Stimulated activated effector memory CD8-positive, alpha-beta T cell treated with anti-CD3 and anti-CD28 coated beads, Interleukin-12 subunit alpha, Interleukin-12 subunit beta, amount 100 ng/mL, for 72 hours (primary cell): ENCODE measurements around the gene STRAP.

Experiments
- ATAC-seq: fragments of 150-1000 bp; cut with Tn5 transposase; 2 replicates; pipeline ENCODE4 v1.10.0; 2021
- DNase-seq, 2 donors: peaks; one replicate each; pipeline ENCODE4 v3.0.0; 2021 to 2022; ENCODE audit warnings: low spot score in 2 of 2
- H3K27ac Mint-ChIP-seq: one replicate; pipeline ENCODE4 v1.8.0; 2022; ENCODE audit warnings: mild to moderate bottlenecking, mixed read lengths
- H3K36me3 Mint-ChIP-seq: one replicate; pipeline ENCODE4 v1.8.0; 2022; ENCODE audit warnings: mild to moderate bottlenecking, mixed read lengths
- H3K4me1 Mint-ChIP-seq: one replicate; pipeline ENCODE4 v1.8.0; 2022; ENCODE audit warnings: mixed read lengths
- H3K4me3 Mint-ChIP-seq: one replicate; pipeline ENCODE4 v1.8.0; 2022; ENCODE audit warnings: mild to moderate bottlenecking, mixed read lengths
- H3K9me3 Mint-ChIP-seq: one replicate; pipeline ENCODE4 v1.8.0; 2022; ENCODE audit warnings: mixed read lengths

STRAP gene, protein sequence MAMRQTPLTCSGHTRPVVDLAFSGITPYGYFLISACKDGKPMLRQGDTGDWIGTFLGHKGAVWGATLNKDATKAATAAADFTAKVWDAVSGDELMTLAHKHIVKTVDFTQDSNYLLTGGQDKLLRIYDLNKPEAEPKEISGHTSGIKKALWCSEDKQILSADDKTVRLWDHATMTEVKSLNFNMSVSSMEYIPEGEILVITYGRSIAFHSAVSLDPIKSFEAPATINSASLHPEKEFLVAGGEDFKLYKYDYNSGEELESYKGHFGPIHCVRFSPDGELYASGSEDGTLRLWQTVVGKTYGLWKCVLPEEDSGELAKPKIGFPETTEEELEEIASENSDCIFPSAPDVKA

DNA sequence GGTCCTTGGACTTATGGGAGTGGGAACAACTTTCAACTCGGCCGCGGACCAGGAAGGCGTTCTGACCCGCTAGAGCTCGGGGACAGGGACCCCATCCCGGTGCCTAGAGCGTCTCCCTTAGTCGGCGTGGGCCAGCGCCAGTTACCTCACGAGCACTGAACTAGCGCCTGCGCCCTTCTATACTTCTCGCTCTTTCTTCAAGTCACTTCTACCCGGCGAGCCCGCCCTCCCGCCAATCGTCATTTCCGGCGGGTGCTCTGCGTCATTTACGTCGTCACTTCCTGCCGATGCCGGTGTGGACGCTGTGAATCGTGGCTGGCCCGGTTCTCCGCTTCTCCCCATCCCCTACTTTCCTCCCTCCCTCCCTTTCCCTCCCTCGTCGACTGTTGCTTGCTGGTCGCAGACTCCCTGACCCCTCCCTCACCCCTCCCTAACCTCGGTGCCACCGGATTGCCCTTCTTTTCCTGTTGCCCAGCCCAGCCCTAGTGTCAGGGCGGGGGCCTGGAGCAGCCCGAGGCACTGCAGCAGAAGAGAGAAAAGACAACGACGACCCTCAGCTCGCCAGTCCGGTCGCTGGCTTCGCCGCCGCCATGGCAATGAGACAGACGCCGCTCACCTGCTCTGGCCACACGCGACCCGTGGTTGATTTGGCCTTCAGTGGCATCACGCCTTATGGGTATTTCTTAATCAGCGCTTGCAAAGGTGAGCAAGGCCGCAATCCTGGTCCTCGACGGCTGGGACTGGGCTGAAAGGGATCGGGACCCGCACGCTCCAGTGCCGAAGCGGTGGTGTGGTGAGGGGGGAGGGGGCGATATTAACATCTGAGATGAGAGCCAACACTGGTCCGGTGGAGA is at the start of gene STRAP:
STRAP (plus strand) TSS at position 270 of the 854 bp plus-strand sequence; CDS start at position 591, 321 bp downstream.
- Mint-ChIP-seq H3K9me3 (no peaks in the 10 kb centered on the region), H3K4me1 (peaks cover 29% of the 10 kb centered on the region), H3K4me3 (peak within 1 kb of the TSS; percentile 88), H3K27ac (peak within 1 kb of the TSS; percentile 97), H3K36me3 (peaks cover 58% of the 10 kb centered on the region)
- DNase-seq (peak; percentile 88 to 96), ATAC-seq (peak; percentile 98)

DNA sequence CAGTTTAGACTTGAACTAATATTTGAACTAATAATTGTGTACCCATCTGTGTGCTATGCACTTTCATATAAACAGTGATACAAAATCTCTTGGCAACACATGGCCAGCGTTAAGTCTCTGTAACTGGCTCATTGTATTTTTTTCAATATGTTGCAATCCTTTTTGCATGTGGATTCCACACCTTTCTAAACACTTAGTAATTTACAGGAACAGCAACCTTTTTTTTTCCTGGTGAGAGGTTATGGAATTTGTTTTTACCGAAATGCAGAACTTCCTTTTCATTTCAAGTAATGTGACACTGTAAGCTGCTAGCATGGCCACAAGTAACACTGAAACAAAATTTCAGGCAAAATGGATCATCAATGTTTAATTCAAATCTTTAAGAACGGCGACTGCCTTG is 47.6 kb upstream of the STRAP start:
- Mint-ChIP-seq H3K9me3 (no peaks in the 10 kb centered on the region), H3K4me3 (no peak overlapping the region), H3K36me3 (no peaks in the 10 kb centered on the region), H3K4me1 (no peaks in the 10 kb centered on the region), H3K27ac (no peak overlapping the region)
- ATAC-seq (no peak), DNase-seq (no peak)

DNA sequence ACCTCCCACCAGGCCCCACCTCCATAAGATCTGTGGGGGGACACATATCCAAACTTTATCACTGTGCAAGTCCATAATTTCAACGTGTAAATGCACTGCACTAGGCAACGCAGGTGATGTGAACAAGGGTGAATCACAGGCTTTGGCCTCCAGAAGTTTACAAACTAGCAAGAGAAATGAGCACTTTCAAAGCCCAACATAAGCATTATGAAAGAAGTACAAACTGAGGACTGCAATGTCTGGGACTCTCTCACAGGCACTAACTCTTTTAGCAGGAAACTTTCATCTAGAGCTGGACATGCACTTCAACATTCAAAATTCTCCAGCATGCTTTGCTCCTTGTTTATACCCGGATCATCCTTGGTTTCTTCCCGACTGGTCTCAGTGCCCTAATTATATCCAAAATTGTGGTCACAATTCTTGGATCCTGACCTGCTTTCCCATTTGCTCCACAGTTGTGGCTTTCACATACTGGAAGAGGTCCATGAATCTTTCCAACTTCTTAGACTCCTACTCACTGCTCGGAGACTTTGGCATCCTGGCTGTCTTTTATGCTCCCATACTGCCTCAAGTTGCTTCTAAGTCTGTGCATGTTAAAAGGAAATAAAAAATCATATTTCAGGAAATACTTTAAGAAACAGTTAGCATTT is 44.9 kb upstream of the STRAP start:
- DNase-seq (no peak), ATAC-seq (no peak)
- H3K9me3 Mint-ChIP-seq: no peaks in the 10 kb centered on the region
- H3K36me3 Mint-ChIP-seq: no peaks in the 10 kb centered on the region
- no peak overlapping the region for H3K27ac Mint-ChIP-seq
- no peak overlapping the region for H3K4me3 Mint-ChIP-seq
- H3K4me1 Mint-ChIP-seq: no peaks in the 10 kb centered on the region

DNA sequence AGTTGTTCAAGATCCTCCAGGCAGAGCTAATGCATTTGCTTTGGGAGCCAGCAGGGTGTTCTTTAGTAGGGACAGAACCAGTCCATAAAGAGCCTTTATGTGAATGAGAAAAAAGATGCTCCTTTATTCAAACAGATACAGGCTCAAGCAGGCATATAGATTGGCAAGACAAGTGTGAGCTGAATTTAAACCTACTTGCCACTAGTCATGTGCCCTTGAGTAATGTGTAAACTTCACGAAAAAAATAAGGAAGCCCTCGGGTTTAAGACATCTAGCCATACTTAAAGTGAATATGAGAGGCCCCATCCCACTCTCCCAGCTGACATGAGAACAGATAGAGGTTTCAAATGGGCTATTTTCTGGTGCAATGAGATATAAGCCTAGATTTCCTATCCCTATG is 43.1 kb upstream of the STRAP start:
- no peak overlapping the region for H3K4me3 Mint-ChIP-seq
- no peak for ATAC-seq
- H3K36me3 Mint-ChIP-seq: no peaks in the 10 kb centered on the region
- DNase-seq: no peak
- H3K9me3 Mint-ChIP-seq: no peaks in the 10 kb centered on the region
- no peaks in the 10 kb centered on the region for H3K4me1 Mint-ChIP-seq
- peak overlapping the region; percentile 29 for H3K27ac Mint-ChIP-seq

DNA sequence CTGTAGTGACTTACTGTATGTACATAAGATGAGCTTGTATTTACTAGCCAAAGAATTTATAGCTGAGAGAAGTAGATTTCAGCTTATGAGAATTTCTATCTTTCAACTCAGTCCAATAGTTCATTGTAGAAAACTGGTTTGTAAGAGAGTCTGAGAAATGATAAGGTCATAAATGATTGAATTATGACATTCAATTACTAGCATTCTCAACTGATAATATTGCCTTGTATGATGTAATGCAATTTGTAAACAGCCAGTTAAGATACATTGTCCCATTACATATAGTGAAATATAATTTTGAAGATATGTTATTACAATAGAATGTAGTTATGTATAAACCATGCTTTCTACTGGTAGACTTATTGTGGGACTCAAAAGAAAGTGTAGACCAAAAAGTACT is 42.5 kb upstream of the STRAP start:
- H3K36me3 Mint-ChIP-seq: no peaks in the 10 kb centered on the region
- DNase-seq: no peak
- no peak overlapping the region for H3K4me3 Mint-ChIP-seq
- H3K27ac Mint-ChIP-seq: no peak overlapping the region
- no peak for ATAC-seq
- no peaks in the 10 kb centered on the region for H3K9me3 Mint-ChIP-seq
- H3K4me1 Mint-ChIP-seq: no peaks in the 10 kb centered on the region

DNA sequence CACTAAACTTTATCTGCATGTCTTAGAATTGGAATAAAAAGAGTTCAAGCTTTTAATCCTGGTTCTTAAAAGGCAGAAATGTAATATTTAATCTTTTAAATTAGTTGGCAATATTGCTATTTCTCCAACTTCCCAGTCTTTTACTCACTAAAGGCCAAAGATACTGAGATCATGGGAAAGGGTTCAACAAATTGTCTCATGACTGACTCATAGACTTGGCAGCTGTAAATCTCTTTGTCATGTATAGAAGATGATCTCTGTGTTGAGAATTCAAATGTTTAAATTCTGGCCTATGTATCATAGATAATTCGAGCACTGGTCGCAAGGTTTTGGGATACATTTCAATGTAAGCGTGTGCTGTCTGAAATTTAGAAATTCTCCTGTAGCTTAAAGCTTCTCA is 40.1 kb upstream of the STRAP start:
- no peak for ATAC-seq
- no peaks in the 10 kb centered on the region for H3K36me3 Mint-ChIP-seq

DNA sequence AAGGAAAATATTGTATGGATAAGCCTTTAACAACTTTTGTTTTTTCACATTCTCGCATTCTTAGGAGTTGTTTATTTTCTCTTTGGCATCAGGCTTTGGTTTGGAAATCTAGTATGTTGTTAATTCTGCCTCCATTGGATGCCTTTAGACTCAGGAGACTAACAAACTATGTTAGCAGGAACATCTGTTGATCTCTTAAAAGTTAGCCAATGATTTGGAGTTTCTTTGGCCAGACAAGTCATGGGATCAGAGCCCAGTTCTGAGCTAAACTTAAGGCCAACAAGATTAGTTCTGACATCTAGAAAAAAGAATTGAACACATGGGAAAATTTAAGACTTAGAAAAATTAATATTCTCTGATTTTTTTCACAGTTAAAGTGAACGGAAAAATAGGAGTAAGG is 35.3 kb upstream of the STRAP start:
- DNase-seq (no peak), ATAC-seq (no peak)
- no peaks in the 10 kb centered on the region for H3K36me3 Mint-ChIP-seq
- no peaks in the 10 kb centered on the region for H3K4me1 Mint-ChIP-seq
- no peaks in the 10 kb centered on the region for H3K9me3 Mint-ChIP-seq
- no peak overlapping the region for H3K27ac Mint-ChIP-seq
- H3K4me3 Mint-ChIP-seq: no peak overlapping the region

More for the DNA sequence above, 40.1 kb upstream of the STRAP start:
- Mint-ChIP-seq H3K27ac (no peak overlapping the region), H3K9me3 (no peaks in the 10 kb centered on the region), H3K4me1 (no peaks in the 10 kb centered on the region), H3K4me3 (no peak overlapping the region)
- DNase-seq: no peak

DNA sequence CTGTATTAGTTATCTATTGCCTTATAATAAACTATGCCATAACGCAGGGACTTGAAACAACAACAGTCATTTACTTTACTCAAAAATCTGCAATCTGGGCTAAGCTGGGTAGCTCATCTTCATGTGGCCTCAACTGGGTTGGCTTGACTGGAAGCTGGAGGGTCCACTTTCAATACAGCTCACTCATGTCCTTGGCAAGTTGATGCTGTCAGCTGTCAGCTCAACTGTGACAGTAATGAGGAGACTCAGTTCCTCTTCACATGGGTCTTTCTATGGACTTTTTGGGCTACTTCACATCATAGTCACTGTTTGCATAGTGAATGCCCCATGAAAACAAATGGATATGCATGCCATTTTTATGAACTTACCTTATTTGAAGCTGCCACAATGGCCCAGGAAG is 33.6 kb upstream of the STRAP start:
- no peak for ATAC-seq
- H3K4me3 Mint-ChIP-seq: no peak overlapping the region
- H3K9me3 Mint-ChIP-seq: no peaks in the 10 kb centered on the region
- H3K27ac Mint-ChIP-seq: no peak overlapping the region
- no peaks in the 10 kb centered on the region for H3K36me3 Mint-ChIP-seq
- no peaks in the 10 kb centered on the region for H3K4me1 Mint-ChIP-seq
- no peak for DNase-seq

DNA sequence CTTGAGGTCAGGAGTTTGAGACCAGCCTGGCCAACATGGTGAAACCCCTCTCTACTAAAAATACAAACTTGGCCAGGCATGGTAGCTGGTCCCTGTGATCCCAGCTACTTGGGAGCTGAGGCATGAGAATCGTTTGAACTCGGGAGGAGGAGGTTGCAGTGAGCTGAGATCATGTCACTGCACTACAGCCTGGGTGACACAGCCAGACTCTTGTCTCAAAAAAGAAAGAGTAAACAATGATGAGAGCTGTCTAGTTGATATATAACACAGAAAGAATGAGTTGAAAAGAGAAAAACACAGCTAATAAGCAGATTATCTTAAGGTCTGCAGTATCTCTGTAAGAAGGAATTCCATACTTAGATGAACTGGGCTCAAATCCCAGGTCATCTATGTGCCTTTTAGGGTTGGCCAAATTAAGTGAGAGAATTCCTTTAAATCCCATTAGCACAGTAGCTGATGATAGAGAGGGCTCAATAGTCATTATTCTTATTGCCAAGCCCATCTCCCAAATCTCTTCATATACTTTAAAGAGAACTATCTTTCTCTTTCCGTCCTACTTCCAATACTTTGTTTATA is 31.1 kb upstream of the STRAP start:
- Mint-ChIP-seq H3K4me3 (no peak overlapping the region), H3K9me3 (no peaks in the 10 kb centered on the region), H3K4me1 (no peaks in the 10 kb centered on the region), H3K27ac (no peak overlapping the region), H3K36me3 (no peaks in the 10 kb centered on the region)
- no peak for ATAC-seq
- no peak for DNase-seq

DNA sequence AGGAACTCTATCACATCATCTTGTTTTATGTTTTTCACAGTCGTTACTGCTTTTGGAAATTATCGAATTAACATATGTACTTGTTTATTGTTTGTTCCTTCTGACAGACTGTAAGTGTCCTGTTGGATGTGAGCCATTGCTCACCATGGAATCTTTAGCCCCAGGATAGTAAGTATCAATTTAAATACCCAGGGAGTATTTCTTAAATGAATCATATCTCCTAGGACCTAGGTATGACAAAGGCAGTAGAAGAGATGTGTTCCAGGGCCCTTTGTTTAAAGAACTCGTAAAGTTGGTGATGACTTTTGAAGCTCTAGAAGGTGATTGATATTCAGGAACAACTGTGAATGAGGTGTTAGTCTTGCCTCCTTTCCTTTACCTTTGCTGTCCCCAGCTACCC is 30.3 kb upstream of the STRAP start:
- H3K27ac Mint-ChIP-seq: no peak overlapping the region
- no peaks in the 10 kb centered on the region for H3K36me3 Mint-ChIP-seq
- H3K9me3 Mint-ChIP-seq: no peaks in the 10 kb centered on the region
- DNase-seq (no peak), ATAC-seq (no peak)
- H3K4me3 Mint-ChIP-seq: no peak overlapping the region
- no peaks in the 10 kb centered on the region for H3K4me1 Mint-ChIP-seq

DNA sequence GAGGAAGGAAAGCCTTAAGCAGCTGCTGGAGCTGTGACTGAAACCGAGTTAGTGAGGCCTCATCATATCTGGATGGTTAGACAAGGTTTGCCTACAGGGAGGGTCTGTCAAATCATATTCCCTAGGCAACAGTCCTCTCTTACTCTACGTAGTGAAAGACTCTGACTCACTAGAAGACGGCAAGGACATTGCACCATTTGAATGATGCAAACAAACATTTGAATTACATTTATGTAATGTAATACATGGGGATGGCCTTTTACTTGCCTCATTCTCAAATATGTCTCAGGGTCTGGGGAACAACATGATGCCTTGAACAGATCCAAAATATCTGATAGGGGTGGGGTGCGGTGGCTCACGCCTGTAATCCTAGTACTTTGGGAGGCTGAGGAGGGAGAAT is 29.8 kb upstream of the STRAP start:
- no peak for DNase-seq
- no peak for ATAC-seq
- no peak overlapping the region for H3K4me3 Mint-ChIP-seq
- H3K9me3 Mint-ChIP-seq: no peaks in the 10 kb centered on the region
- no peaks in the 10 kb centered on the region for H3K4me1 Mint-ChIP-seq
- H3K36me3 Mint-ChIP-seq: no peaks in the 10 kb centered on the region
- no peak overlapping the region for H3K27ac Mint-ChIP-seq

DNA sequence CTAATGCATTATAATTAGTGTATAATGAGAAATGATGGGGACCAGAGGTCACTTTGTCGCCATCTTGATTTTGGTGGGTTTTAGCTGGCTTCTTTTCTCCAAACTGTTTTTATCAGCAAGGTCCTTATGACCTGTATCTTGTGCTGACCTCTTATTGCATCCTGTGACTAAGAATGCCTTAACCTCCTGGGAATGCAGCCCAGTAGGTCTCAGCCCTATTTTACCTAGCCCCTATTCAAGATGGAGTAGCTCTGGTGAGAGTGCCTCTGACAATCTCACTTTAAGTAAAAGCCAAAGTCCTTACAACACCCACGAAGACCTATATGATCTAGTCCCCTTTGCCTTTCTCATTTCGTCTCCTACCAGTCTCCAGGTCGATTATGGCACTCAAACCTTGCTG is 28.3 kb upstream of the STRAP start:
- no peak overlapping the region for H3K27ac Mint-ChIP-seq
- no peak overlapping the region for H3K4me3 Mint-ChIP-seq
- DNase-seq: no peak
- no peaks in the 10 kb centered on the region for H3K4me1 Mint-ChIP-seq
- ATAC-seq: no peak
- H3K36me3 Mint-ChIP-seq: no peaks in the 10 kb centered on the region
- no peaks in the 10 kb centered on the region for H3K9me3 Mint-ChIP-seq

DNA sequence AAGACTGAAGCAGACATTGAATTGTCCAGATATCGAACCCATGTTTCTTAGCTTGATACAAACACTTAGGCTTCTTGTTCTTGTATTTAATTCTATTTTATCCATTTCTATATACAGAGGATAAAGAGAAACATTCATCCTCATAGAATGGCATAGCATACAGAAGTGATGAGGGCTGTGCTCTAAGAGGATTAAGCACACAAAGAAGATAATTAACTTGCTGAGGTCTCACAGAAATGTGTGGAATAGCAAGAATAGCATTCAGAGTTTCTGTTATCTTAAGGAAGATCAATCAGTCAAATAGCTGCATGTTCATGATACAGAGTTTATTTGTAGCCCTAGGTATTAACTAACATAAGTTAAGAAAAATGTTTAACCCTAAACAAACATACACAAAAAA is 27.3 kb upstream of the STRAP start:
- no peak for DNase-seq
- Mint-ChIP-seq H3K27ac (no peak overlapping the region), H3K4me3 (no peak overlapping the region), H3K36me3 (no peaks in the 10 kb centered on the region), H3K4me1 (no peaks in the 10 kb centered on the region), H3K9me3 (no peaks in the 10 kb centered on the region)
- no peak for ATAC-seq

DNA sequence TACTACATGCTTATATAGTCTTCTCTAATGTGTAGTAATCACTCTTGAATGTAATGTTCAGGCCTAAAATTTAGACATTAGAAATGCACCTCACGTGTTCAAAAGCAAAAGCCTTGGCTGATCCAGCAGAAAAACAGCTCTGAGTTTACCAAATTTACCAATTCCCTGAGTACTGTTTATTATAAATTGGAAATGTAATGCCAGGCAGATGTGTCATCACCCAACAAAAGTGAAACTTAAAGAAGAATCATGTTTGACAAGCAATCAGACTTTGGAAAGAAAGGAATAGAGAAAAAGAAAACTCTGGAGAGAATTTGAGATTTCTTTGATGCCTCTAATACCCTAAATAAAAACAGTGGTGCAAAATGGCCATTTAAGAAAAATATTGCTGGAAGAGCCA is 26.5 kb upstream of the STRAP start:
- H3K4me1 Mint-ChIP-seq: no peaks in the 10 kb centered on the region
- no peak overlapping the region for H3K27ac Mint-ChIP-seq
- no peak for ATAC-seq

More for the DNA sequence above, 26.5 kb upstream of the STRAP start:
- H3K36me3 Mint-ChIP-seq: no peaks in the 10 kb centered on the region
- H3K9me3 Mint-ChIP-seq: no peaks in the 10 kb centered on the region
- DNase-seq: no peak
- H3K4me3 Mint-ChIP-seq: no peak overlapping the region
